HG03039 (cell line): ENCODE measurements around the gene CACNA1C.
"Not testable (repeated sequence)": the region's sequence is repeated elsewhere in the genome, so short reads cannot be mapped to it uniquely, and the experiment has no call there.

ENCODE experiments used
- ATAC-seq: cut with Tn5 transposase; IDR thresholded peaks from one replicate; pipeline ENCODE4 v1.9.1; 2021; ENCODE audit warnings: mild to moderate bottlenecking, moderate library complexity; ENCODE audit not compliant: unreplicated experiment

The CACNA1C gene

DNA sequence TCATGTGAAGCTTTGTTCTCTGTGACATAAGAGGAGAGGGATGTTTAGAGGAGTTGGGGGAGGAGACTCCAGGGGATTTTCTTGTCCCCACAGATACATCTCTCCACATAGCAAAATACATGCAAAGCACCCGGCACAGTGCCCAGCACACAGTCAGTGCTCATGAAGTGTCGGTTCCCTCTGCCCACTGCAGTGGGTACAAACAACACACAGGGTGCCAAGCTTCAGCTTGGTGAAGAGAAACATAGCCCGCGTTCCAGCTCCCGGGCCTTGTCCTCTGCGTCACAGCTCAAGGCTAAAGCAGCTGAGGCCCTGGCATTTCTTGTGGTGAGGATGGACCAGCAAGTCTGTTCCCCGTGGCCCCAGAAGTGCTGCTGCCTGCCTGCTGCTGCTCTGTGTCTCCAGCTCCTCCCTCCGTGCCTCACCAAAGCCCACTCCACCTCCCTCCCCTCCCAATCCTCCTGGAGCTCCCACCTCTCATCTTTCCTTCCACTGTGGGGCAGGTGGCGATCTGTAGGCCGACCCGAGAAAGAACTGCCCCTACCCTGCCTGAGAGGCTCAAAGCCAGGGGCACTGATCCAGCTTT is 685.0 kb downstream of the CACNA1C start:
- no peak for ATAC-seq

- no peak for ATAC-seq
These were observed 686.3 kb downstream of the CACNA1C start for GRCh38 chr12:2739069-2739468.

DNA sequence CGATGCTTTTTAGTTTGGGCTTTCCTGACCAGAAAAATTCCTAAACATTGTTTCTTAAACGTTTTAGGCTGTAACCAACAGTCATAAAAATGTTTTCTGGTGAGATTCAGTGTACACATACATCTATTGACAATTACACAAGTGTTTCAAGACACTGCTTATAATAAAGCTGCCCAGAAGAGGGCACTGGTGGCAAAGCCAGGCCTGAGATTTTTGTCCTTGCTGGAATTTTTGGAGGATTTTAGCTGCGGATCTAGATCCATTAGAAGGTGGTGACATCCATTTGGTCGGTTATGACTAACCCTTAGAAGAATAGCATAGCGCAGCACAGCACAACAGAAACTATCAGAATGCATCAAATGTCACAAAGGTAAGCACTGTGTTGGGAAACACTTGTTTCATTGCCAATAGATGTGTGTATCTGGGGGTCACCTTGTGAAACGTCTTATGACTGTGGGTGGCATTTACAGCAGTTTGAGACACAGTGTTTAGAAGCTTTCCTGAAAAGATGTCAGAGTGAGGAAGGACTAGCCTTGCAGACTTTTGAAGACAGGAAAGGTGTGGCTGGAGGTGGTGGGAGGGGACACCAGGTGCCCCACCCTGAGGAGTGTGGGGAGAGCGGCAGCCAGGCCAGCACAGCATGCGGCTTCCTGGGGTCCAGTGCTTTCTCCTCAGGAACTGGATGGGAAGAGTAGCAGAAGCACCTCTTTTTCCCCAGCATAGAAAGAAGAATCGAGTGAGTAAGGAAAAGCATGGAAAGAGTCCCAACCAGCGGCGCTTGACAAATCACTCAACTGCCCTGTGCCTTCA is 687.2 kb downstream of the CACNA1C start:
- ATAC-seq = no peak

GRCh38 chr12:2742037-2742436 is 689.2 kb downstream of the CACNA1C start:
- ATAC-seq = not testable (repeated sequence)

DNA sequence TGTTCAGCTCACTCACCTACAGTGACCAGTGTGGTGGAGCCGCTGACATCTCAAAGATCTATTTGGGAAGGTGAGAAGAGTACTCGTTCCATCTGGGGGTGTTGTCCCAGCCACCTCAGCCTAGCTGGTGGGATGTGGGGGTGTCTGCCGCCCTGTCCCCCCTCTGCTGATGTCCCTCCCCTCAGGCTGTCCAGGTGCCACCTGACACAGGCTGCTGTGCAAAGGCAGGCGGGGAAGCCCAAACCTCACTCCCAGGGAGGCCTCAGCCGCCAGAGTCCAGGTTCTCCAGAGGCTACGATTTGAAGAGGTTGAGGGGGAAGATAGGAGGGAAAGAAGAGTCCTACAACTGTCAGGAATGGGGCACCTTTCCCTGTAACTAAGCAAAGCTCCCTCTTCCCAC is 690.7 kb downstream of the CACNA1C start:
- no peak for ATAC-seq

GRCh38 chr12:2745655-2746054 is 692.9 kb downstream of the CACNA1C start:
- ATAC-seq = no peak
